GM13976 (cell line): ENCODE results near the gene IL31RA.

ENCODE experiments used
- DNase-seq: peaks from one replicate; pipeline ENCODE4 v3.0.0; 2012; ENCODE audit warnings: low spot score
- in situ Hi-C: fragments of 300-500 bp; cut with MboI; formaldehyde crosslinking; loops from one replicate; pipeline ENCODE4 v1.12.0; 2022; ENCODE audit warnings: low sequenced_read_pairs, mixed read lengths, inconsistent platforms; ENCODE audit not compliant: unreplicated experiment
- TF ChIP-seq, protein P1 (sequence below): IDR thresholded peaks from 2 replicates; pipeline ENCODE4 v1.5.1; 2012; ENCODE audit warnings: borderline replicate concordance, mild to moderate bottlenecking; ENCODE audit not compliant: insufficient read depth; ENCODE audit errors: extremely low read depth, missing control alignments, control extremely low read depth

IL31RA gene

DNA sequence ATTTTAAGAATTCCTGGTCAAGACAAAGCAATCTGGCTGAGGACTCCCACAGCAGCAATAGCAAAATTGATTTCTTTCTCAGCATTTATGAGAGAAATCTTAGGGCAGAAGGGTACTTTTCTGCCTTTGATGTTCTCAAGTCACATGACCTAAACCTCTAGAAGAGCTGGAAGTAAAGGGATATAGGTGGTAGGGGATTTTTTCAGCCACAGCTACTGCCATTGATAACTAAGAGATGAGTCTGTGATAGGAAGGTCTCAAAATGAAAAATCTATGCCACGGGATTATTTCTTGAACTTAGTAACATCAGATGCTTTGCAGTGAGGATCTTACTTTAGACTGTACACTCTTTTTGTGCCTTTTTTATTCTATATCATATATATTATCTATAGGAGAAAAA, 108.1 kb downstream of the IL31RA start:
- in situ Hi-C loops: no loop called here
- TF ChIP-seq, protein P1, sequence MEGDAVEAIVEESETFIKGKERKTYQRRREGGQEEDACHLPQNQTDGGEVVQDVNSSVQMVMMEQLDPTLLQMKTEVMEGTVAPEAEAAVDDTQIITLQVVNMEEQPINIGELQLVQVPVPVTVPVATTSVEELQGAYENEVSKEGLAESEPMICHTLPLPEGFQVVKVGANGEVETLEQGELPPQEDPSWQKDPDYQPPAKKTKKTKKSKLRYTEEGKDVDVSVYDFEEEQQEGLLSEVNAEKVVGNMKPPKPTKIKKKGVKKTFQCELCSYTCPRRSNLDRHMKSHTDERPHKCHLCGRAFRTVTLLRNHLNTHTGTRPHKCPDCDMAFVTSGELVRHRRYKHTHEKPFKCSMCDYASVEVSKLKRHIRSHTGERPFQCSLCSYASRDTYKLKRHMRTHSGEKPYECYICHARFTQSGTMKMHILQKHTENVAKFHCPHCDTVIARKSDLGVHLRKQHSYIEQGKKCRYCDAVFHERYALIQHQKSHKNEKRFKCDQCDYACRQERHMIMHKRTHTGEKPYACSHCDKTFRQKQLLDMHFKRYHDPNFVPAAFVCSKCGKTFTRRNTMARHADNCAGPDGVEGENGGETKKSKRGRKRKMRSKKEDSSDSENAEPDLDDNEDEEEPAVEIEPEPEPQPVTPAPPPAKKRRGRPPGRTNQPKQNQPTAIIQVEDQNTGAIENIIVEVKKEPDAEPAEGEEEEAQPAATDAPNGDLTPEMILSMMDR: no peak

GRCh38 chr5:55960779-55961178, 109.6 kb downstream of the IL31RA start:
- TF ChIP-seq, protein P1: no peak
- in situ Hi-C loops: no loop called here
- DNase-seq: no peak

More for the DNA sequence above, 108.1 kb downstream of the IL31RA start:
- no peak for DNase-seq

DNA sequence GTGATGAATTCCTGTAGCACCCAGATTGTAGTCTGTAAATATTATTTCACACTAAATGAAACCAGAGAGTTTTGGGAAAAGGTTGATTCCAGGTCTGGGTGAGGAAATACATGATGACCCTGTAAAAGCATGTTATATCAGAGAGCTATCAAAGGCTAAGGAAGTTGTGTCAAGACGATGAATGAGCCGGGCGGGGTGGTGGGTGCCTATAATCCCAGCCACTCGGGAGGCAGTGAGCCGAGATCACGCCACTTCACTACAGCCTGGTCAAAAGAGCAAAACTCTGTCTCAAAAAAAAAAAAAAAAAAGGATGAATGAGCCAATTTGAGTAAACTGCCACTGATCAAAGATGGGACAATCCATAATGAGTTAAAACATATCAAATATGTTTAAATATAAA, 114.4 kb downstream of the IL31RA start:
- TF ChIP-seq, protein P1: no peak
- no peak for DNase-seq
- in situ Hi-C loops: no loop called here

DNA sequence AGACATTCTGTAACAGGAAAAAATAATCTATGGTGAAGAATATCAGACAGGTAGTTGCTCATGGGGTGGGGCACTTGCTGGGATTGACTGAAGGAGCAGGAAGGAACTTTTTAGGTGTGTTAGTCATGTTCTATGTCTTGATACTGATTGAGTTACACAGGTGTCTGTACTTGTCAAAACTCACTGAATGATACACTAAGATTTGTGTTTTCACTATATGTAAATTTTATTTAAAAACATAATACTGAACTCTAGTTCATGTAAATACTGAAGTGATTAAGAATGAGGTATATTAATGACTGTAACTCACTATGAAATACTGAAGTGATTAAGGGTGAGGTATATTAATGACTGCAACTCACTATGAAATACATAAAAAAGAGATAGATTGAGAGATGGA, 115.1 kb downstream of the IL31RA start:
- no peak for DNase-seq
- TF ChIP-seq, protein P1: no peak
- in situ Hi-C loops: no loop called here

DNA sequence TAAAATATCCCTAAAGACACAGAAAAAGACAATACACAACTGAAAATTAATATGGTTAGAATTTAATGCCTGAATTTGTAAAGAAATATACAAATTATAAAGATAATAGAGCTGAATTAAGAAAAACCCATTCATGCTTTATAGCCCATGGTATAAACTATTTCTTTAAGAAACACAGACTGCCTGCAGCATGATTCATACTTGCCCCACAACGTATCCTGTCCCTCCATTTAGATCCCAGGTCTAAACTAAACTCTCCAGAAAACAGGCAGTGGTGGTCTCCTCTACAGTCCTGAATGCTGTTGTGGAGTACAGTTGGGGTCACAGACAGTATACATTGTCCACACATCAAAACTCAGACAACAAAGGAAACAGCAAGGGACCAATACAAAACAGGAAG, 118.8 kb downstream of the IL31RA start:
- in situ Hi-C loops: no loop called here

More for the DNA sequence above, 118.8 kb downstream of the IL31RA start:
- no peak for DNase-seq
- TF ChIP-seq, protein P1: no peak
